Measurements from ENCODE around the gene PTGES2. TPM values are rescaled to one million over a fixed set of nuclear protein-coding genes. Genes with fewer than 3 reads are reported as not detected.

Gene PTGES2
- total and polyA plus RNA-seq, 11 donors, result 116 to 179 (median 139) TPM

- peak overlapping the region in 1 of 12 donors; percentile 7 for H3K4me3 ChIP-seq
- peak in 9 of 12 donors; percentile 15 to 38 (median 27) for TF ChIP-seq CTCF (IDR thresholded peaks at IDR 0.05)
- no peak for TF ChIP-seq POLR2A (IDR thresholded peaks at IDR 0.05)
- peak overlapping the region in 1 of 12 donors; percentile 34 for H3K27ac ChIP-seq
- H3K27me3 ChIP-seq, result no peaks in the 10 kb centered on the region
- no peaks in the 10 kb centered on the region for H3K9me3 ChIP-seq
- no peaks in the 10 kb centered on the region for H3K36me3 ChIP-seq
- DNase-seq (peak in 2 of 5 donors; percentile 48 to 56), ATAC-seq (peak; percentile 8 to 44 (median 32))
- WGBS, 4 donors, result 73 to 78% (median 76%) methylated on average over 19 of the region's 19 CpGs
- intact Hi-C loops (cut with DNase I), result no loop called here
- peaks cover 0 to 23% (median 6%) of the 10 kb centered on the region in 12 donors for H3K4me1 ChIP-seq
Observed at GRCh38 chr9:128150594-128151308, 23.2 kb upstream of the PTGES2 start.

- intact Hi-C loops (cut with DNase I), result no loop called here
- ATAC-seq, result no peak
Observed at GRCh38 chr9:128149951-128150593, 22.5 kb upstream of the PTGES2 start.

DNA sequence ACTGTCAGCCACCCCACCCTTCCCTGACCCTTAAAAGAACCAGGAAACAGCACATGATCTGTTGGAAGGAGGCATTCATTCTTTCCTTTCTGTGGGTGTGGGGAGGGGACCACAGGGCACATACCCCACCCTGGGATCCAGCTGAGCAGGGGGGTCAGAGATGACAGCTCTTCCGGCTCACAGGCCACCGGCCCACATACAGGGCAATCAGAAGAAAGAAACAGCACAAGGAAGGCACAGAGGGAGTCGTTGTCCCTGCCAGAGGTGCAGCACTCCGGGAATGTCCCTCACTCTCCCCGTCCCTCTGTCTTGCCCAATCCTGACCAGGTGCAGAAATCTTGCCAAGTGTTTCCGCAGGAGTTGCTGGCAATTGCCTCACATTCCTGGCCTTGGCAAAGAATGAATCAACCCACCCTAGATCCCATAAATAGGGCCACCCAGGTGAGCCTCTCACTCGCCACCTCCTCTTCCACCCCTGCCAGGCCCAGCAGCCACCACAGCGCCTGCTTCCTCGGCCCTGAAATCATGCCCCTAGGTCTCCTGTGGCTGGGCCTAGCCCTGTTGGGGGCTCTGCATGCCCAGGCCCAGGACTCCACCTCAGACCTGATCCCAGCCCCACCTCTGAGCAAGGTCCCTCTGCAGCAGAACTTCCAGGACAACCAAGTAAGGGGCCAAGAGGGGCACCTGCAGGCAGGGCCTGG lies 21.6 kb upstream of the PTGES2 start, which contains the start of gene LCN2:
LCN2 (plus strand) TSS at position 453 of the 701 bp plus-strand sequence; CDS start at position 526, 73 bp downstream.
- Histone ChIP-seq H3K36me3 (no peaks in the 10 kb centered on the region), H3K4me1 (peaks cover 0 to 23% (median 6%) of the 10 kb centered on the region in 12 donors), H3K27ac (peak within 1 kb of the TSS in 4 of 12 donors; percentile 1 to 43 (median 29)), H3K27me3 (no peaks in the 10 kb centered on the region), H3K9me3 (no peaks in the 10 kb centered on the region), H3K4me3 (peak within 1 kb of the TSS in 2 of 12 donors; percentile 7 to 17)
- TF ChIP-seq CTCF (IDR thresholded peaks at IDR 0.05), result no peak
- TF ChIP-seq POLR2A (IDR thresholded peaks at IDR 0.05), result no peak
- 40 to 58% (median 54%) methylated on average over 6 to 9 of the region's 9 CpGs for WGBS, 4 donors
- peak in 2 of 5 donors; percentile 16 to 41 for DNase-seq
- ATAC-seq, result peak in 1 of 4 donors; percentile 15
- intact Hi-C loops (cut with DNase I), result no loop called here

More at GRCh38 chr9:128149951-128150593, 22.5 kb upstream of the PTGES2 start:
- no peaks in the 10 kb centered on the region for H3K36me3 ChIP-seq
- peaks cover 0 to 23% (median 6%) of the 10 kb centered on the region in 12 donors for H3K4me1 ChIP-seq
- H3K9me3 ChIP-seq, result no peaks in the 10 kb centered on the region
- H3K27ac ChIP-seq, result peak overlapping the region in 2 of 12 donors; percentile 17 to 34
- peak overlapping the region in 2 of 12 donors; percentile 7 to 17 for H3K4me3 ChIP-seq
- WGBS, 4 donors, result 54 to 59% (median 58%) methylated on average over 10 to 11 of the region's 11 CpGs
- TF ChIP-seq CTCF (IDR thresholded peaks at IDR 0.05) (no peak), POLR2A (IDR thresholded peaks at IDR 0.05) (no peak)
- peak in 2 of 5 donors; percentile 7 to 33 for DNase-seq
- no peaks in the 10 kb centered on the region for H3K27me3 ChIP-seq
